ENCODE results near the gene HOXD11.

DNA sequence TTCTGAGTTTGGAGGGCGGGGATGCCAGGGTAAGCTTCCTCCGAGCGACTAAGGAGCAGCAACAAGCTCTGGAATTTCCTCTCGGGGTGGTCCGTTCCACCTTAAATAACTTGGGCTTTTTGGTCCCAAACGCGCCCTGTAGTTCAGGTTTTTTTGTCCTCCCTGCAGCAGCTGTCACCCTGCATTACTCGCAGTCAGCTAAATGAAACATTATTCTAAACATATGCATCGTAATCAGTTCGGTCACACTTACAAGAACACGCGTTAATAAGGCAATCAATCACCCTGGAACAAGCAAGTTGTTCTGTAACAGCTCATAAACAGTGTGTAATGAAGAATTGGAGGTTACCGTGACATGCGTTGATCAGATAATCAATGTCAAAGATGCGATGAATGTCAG, 31.6 kb upstream of the HOXD11 start:
- TF ChIP-seq, protein P1, sequence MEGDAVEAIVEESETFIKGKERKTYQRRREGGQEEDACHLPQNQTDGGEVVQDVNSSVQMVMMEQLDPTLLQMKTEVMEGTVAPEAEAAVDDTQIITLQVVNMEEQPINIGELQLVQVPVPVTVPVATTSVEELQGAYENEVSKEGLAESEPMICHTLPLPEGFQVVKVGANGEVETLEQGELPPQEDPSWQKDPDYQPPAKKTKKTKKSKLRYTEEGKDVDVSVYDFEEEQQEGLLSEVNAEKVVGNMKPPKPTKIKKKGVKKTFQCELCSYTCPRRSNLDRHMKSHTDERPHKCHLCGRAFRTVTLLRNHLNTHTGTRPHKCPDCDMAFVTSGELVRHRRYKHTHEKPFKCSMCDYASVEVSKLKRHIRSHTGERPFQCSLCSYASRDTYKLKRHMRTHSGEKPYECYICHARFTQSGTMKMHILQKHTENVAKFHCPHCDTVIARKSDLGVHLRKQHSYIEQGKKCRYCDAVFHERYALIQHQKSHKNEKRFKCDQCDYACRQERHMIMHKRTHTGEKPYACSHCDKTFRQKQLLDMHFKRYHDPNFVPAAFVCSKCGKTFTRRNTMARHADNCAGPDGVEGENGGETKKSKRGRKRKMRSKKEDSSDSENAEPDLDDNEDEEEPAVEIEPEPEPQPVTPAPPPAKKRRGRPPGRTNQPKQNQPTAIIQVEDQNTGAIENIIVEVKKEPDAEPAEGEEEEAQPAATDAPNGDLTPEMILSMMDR (IDR thresholded peaks at IDR 0.05; ENCODE audit: borderline replicate concordance, extremely low read depth, low read length, poor library complexity, severe bottlenecking): no peak
- TF ChIP-seq EZH2 (IDR thresholded peaks at IDR 0.05; ENCODE audit: borderline replicate concordance, low read depth, low read length, severe bottlenecking): no peak

Measured in DND-41 (cell line).